NB4 (cell line): Measurements from ENCODE around the gene LPP.

Experiments
- MAX ChIP-seq: IDR thresholded peaks from 2 replicates; pipeline ENCODE4 v1.6.1; 2011; ENCODE audit warnings: low read depth, low read length
- MYC ChIP-seq: IDR thresholded peaks from 2 replicates; pipeline ENCODE4 v1.6.1; 2011; ENCODE audit warnings: low read depth, low read length
- POLR2A ChIP-seq: IDR thresholded peaks from 2 replicates; pipeline ENCODE4 v1.6.1; 2011; ENCODE audit warnings: mild to moderate bottlenecking; ENCODE audit not compliant: insufficient read length; ENCODE audit errors: extremely low read depth
- TF ChIP-seq, protein P1 (sequence below): IDR thresholded peaks from one replicate; pipeline ENCODE4 v1.5.1; 2012; ENCODE audit warnings: low read depth, low read length

GRCh38 chr3:188929137-188929536, 775.2 kb downstream of the LPP start:
- TF ChIP-seq, protein P1, sequence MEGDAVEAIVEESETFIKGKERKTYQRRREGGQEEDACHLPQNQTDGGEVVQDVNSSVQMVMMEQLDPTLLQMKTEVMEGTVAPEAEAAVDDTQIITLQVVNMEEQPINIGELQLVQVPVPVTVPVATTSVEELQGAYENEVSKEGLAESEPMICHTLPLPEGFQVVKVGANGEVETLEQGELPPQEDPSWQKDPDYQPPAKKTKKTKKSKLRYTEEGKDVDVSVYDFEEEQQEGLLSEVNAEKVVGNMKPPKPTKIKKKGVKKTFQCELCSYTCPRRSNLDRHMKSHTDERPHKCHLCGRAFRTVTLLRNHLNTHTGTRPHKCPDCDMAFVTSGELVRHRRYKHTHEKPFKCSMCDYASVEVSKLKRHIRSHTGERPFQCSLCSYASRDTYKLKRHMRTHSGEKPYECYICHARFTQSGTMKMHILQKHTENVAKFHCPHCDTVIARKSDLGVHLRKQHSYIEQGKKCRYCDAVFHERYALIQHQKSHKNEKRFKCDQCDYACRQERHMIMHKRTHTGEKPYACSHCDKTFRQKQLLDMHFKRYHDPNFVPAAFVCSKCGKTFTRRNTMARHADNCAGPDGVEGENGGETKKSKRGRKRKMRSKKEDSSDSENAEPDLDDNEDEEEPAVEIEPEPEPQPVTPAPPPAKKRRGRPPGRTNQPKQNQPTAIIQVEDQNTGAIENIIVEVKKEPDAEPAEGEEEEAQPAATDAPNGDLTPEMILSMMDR: no peak
- no peak for TF ChIP-seq MAX
- no peak for TF ChIP-seq POLR2A
- TF ChIP-seq MYC: no peak
